Raji (cell line): Measurements from ENCODE around the gene SH3GL1.
A peak's percentile ranks its signal among the peaks of the same experiment; 100 is the strongest.

Experiments used
- POLR2A ChIP-seq: IDR thresholded peaks from 2 replicates; pipeline ENCODE4 v1.6.1; 2011; ENCODE audit warnings: low read depth, low read length, control low read depth; ENCODE audit not compliant: insufficient read depth

The SH3GL1 gene

DNA sequence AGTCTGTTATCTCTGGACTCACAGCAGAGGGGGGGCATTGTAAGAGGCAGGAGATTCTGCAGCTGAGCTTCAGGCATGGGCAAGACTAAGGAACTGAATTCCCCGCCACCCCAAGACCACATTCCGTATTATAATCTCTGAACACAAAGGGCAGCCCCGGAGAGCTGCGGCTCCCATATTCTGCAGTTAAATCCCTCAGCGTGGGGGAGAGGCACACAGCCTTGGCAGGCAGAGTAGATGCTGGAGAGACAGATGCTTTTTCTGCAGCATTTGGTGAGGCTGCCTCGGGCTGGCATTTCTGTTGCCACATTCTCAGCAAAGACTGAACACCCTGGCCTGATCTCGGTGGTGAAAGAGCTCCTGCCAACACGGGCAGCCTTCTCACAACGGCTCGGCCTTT, 15.0 kb upstream of the SH3GL1 start:
- no peak for TF ChIP-seq POLR2A

DNA sequence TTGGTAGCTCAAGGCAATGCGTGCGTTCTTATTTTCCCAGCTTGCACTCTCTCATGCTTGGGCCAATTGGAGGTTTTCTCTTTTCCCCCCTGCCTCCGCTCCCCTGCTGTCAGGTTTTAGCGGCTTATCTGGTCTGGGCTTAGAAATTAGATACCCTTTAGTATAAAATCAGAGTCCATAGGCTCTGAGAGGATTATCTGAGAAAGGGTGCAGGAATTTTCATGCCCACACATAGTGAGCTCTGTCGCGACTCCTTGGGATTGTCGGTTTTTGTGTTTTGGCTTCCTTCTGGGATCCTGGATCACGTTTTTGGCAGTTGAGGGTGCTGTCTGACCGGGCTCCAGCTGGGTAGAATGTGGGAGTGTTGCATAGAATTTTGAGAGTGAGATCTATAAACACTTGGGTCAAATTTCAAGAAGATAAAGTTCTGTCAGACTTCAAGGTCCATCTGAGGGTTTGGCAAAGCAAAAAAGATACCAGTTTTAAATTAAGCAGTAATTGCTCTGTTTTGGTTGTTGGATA, 14.5 kb upstream of the SH3GL1 start:
- TF ChIP-seq POLR2A, result no peak

DNA sequence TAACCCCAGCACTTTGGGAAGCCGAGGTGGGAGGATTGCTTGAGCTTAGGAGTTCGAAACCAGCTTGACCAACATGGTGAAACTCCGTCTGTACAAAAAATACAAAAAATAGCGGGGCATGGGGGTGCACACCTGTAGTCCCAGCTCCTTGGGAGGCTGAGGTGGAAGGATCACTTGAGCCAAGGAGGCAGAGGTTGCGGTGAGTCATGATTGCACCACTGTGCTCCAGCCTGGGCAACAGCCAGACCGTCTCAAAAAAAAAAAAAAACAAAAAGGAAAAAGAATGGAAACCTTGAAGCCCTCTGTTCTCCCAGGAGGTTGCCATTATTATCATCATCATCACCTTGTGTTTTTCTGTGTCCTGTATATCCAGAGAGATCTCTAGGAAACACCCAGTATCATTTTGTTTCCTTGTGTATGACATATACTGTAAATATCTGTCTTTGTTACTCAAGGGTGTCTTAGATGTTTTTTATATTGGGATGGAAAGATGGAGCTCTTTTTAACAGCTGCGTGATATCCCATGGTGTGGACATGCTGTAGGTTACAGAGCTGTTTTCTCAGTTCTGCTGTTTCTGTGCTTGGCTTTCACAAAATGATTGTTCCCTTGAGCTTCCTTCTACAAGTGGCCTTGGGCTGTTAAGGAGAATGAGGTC, 13.9 kb upstream of the SH3GL1 start:
- TF ChIP-seq POLR2A, result no peak

DNA sequence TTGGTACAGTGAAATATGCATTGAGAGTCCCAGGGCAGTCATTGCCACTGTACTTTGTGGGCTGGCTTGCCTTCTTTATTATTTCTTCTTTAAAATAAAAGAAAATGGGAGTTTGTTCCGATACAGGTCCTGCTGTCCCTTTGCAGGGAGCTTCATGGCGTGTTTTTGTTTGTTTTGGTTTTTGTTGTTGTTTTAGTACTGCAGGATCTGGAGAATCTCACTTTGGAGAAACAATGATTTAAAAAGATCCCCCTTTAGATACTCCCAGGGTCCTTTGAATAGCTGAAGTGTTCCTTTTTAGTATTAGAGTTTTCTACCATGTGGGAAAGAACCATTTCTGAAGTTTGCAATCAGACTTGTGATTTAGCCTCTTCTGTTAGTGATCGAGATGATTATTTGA, 13.2 kb upstream of the SH3GL1 start:
- TF ChIP-seq POLR2A, result no peak

DNA sequence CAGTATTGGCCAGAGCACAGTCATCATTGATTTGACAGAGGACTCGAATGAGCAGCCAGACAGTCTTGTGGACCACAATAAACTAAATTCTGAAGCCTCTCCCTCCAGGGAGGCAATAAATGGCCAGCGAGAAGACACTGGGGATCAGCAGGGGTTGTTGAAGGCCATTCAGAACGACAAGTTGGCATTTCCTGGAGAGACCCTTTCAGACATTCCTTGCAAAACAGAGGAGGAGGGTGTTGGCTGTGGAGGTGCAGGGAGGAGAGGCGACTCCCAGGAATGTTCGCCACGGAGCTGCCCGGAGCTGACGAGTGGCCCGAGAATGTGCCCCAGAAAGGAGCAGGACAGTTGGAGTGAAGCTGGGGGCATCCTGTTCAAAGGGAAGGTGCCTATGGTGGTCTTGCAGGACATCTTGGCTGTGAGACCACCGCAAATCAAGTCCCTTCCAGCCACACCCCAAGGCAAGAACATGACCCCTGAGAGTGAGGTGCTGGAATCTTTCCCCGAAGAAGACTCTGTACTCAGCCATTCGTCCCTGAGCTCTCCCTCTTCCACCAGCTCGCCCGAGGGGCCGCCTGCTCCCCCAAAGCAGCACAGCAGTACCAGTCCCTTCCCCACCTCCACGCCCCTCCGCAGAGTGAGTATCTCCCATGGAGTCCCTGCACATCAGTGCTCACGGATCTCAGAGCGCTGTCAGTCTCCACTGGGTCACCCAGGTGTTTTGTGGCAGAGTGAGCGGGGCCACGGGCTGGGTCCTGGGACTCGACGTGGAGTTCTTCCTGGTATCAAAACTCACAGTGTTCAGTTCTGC, 9.0 kb upstream of the SH3GL1 start:
- no peak for TF ChIP-seq POLR2A

DNA sequence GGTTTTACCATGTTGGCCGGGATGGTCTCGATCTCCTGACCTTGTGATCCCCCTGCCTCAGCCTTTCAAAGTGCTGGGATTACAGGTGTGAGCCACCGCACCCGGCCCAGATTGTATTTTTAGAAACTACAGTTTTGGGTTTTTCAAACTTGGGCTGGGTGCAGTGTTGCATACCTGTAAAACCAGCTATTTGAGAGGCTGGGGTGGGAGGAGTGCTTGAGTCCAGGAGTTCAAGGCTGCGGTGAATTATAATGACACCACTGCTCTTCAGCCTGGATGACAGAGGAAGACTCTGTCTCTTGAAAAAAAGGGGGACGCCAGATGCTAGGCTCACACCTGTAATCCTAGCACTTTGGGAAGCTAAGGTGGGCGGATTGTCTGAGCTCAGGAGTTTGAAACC, 6.3 kb upstream of the SH3GL1 start:
- TF ChIP-seq POLR2A, result no peak

DNA sequence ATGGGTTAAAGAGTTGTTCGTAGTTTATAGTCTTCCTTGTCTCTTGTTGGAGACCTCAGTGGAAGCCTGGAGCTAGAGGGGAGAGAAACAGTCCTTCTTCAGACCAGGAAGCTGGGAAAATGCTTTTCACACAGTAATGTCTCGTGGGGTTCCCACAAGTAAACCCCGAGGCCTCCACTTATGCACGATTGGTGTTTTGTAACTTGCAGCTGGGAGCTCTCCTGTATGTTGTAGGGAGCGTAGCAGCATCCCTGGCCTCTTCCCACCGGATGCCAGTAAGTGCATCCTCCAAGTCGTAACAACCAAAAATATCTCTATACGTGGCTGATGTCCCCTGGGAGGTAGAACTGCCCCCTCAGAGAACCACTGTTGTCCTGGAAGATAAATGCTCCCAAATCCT, 5.6 kb upstream of the SH3GL1 start:
- no peak for TF ChIP-seq POLR2A

DNA sequence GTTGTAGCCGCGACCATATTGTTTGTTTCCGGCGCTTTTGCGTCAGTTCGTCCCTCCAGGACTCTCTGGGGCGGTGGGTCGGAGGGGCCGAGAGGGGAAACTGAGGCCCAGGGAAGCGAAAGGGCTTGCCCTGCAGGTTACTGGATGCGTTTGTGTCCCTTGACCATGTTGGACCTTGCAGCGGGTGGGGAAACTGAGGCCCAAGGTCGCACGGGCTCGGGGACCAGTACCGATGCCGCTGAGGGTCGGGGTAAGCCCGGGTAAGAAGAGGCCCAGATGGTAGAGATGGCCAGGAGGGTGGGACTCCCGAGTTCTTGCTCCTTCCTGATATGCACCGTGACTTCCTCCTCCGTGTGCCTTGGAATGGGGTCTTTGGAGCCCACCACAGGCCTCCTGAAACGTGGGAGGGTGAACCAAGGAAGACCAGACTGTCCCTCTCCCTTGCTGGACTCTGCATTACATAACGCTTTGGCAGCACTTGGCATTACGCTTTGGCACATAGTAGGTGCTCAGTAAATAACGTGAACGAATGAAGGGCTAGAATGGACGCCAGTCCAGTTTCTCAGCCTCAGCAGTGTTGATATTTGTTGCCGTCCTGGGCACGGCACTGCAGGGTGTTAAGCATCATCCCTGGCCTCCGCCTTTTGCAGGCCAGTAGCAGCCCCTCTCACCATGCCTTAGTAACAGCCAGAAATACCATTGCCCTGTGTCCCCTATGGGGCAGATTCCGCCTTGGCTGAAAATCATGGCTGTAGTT, 2.8 kb upstream of the SH3GL1 start:
- no peak for TF ChIP-seq POLR2A

DNA sequence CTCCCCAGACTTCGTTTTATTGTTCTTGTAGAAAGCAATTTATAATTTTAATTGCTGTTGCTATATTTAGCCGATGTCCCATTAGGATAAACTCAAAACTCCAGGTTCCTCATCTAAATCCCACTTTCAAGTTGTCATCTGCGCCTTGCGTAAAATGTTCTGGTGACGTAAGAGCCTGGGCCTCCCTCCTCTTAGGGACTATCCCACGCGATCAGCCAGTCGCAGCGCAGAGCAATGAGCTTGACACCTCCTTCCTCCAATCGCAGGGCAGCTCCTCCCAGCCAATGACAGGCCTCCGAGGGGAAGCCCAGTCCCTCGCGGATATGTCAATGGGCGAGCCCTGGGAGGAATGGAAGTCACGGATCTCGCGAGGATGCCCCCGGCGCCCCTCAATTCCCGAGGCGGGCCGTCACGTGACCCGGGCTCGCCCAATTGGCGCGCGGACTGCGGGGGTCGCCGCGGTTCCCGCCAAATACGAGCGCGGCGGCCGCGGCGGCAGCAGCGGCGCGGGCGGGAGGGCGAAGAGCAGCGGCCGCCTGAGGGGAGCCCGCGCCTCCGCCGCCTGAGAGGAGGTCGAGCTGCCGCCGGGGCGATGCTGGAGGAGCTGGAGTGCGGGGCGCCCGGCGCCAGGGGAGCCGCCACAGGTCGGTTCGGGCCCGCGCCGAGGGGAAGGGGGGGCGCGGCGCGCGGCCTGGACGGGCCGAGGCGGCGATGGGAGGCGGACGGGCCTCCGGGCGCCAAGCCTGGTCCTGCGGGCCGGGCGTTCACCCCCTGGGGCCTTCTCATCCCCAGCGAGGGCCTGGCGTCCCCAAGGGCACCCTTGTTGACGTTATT, 2.0 kb upstream of the SH3GL1 start, which contains the start of gene CHAF1A:
CHAF1A (plus strand) TSS at position 470 of the 834 bp plus-strand sequence; CDS start at position 593, 123 bp downstream.
- peak; percentile 65 for TF ChIP-seq POLR2A

DNA sequence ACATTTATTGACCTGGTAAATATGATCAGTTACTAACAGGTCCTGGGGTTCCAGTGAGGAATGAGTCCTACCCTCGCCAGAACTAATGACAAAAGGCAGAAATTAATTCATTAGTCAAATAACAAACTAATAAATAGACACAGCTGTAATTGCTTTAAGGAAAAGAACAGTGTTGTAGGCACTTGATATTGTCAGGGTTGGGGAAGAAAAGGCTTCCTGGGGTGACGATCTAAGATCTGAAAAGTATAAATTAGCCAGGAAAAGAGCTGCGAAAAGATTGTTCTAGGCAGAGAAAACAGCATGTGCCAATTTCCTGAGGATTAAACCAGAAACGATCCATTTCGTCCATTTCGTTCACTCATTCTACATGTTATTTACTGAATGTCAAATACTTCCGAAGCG, 1.4 kb upstream of the SH3GL1 start:
- no peak for TF ChIP-seq POLR2A

DNA sequence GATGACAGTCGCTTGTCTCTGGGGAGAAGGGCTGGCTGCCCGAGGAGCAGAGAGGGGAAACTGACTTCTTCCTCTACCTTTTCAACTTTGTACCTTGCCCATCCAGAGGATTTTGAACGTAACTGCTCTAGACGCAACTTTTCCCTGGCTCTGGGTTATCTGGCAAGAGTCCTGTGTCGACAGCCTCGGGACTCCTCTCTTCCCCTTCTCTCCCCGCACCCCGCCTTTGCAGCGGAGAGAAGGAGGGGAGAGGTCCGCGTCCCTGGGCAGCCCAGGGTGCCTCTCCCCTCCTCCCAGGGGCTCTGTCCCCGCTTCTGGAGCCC, 574 bp downstream of the SH3GL1 start:
- no peak for TF ChIP-seq POLR2A

DNA sequence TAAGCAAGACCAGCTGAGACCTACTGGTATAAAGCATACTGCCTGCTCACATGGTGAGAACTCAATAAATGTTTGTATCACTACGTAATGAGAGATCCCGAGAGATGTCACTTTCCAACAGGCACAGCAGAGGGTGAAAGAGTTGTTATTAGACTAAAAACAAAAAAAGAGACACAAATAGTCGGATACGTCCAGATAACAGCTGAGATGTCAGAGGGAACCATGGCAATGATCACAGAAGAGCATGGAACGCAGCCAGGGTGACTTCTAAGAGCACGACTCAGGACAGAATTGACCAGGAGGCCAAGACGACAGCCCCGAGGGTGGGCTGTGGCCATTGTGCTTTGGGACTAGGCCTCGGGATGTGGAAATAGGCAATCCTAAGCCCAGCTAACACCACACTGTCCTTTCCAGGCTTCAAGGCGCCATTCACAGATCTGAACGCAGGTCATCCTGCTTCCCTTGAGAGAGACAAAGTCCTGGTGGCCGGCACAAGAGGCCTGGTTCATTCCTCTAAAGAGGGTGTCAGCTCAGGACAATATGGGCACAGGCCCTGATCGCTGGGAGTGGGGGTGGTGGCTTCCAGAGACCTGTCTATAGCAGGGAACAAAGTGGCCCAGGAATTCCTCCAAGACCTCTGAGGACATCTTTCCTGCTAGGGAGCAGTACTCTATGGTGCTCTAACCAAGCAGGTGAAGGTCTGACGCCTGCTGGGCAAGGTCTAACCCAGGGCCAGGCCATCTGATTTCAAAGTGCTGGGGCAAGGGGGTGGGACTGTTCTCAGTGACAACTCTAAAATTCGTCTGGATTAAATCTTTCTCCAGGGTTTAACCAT, 3.2 kb downstream of the SH3GL1 start:
- no peak for TF ChIP-seq POLR2A

DNA sequence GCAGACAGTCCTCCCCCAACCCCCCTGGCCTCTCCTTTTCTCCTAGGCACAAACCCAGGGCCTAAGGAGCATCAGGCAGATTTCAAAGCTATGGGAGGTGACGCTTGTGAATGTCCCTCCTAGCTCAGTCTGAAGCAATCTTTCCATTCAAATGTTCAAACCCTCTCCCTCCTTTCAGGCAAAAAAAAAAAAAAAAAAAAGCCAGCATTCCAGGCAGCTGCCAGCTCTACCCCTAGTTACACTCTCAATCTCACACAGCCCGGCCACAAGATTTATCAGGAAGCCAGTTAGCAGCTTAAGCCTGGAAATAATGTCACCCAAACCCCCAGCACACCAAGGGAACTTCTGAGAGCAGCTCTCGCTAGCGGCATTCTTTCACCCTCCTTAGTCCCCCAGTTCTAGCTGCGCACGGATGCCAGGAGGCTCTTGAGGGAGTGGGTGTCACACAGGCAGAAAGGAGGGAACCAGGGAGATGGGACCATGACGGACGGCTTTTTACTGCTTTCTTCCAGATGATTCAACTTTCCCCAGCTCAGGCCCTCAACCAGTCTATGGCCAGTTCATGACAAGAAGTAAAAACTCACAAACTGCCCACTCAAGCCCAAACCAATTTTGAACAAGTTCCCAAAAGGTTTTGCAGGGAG, 6.3 kb downstream of the SH3GL1 start:
- TF ChIP-seq POLR2A, result no peak
